SH-SY5Y (cell line): ENCODE data around the gene ISCA2.

Source experiments
- GATA2 ChIP-seq: IDR thresholded peaks from 2 replicates; pipeline ENCODE4 v1.6.1; 2011; ENCODE audit warnings: mild to moderate bottlenecking, low read depth, low read length
- GATA3 ChIP-seq: IDR thresholded peaks from 2 replicates; pipeline ENCODE4 v1.6.1; 2011; ENCODE audit warnings: low read depth, mild to moderate bottlenecking, low read length, moderate library complexity

DNA sequence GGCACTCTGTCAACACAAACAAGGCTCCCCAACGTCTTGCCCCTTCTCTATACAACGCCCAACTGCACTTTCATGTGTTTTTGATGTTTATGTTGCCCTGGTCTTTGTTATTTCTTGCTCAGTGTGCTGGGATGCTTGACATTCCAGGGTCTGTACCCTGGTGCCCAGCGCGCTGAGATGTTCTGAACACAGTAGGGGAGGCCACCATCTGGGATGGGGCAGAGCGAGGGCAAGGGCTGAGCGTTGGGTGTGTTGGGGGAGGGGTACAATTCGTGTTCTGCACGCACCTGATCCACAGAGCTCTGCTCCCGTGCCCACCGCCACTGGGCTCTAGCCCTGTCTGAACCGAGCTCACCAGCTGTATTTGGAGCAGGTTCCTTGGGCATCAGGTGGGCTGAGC lies 52.9 kb downstream of the ISCA2 start:
- TF ChIP-seq GATA2 (no peak), GATA3 (no peak)
